Raji (cell line): ENCODE data around the gene DMAC2L.

Source experiments
- POLR2A ChIP-seq: IDR thresholded peaks from 2 replicates; pipeline ENCODE4 v1.6.1; 2011; ENCODE audit warnings: low read depth, low read length, control low read depth; ENCODE audit not compliant: insufficient read depth

Gene DMAC2L

GRCh38 chr14:50343434-50343833 lies 31.3 kb downstream of the DMAC2L start:
- TF ChIP-seq POLR2A: no peak

GRCh38 chr14:50344116-50344775 lies 32.1 kb downstream of the DMAC2L start:
- no peak for TF ChIP-seq POLR2A

- TF ChIP-seq POLR2A: no peak
Observed at GRCh38 chr14:50344876-50345563, 32.9 kb downstream of the DMAC2L start.

- no peak for TF ChIP-seq POLR2A
Observed at GRCh38 chr14:50345846-50346422, 33.8 kb downstream of the DMAC2L start.

- no peak for TF ChIP-seq POLR2A
Observed at GRCh38 chr14:50347521-50347920, 35.4 kb downstream of the DMAC2L start.

GRCh38 chr14:50348933-50349332 lies 36.8 kb downstream of the DMAC2L start:
- TF ChIP-seq POLR2A: no peak

- TF ChIP-seq POLR2A: no peak
Observed at GRCh38 chr14:50350975-50351374, 38.9 kb downstream of the DMAC2L start.

- no peak for TF ChIP-seq POLR2A
Observed at GRCh38 chr14:50352584-50352983, 40.5 kb downstream of the DMAC2L start.

GRCh38 chr14:50353126-50353525 lies 41.0 kb downstream of the DMAC2L start:
- TF ChIP-seq POLR2A: no peak

- no peak for TF ChIP-seq POLR2A
Observed at GRCh38 chr14:50354527-50354926, 42.4 kb downstream of the DMAC2L start.

GRCh38 chr14:50355692-50356091 lies 43.6 kb downstream of the DMAC2L start:
- no peak for TF ChIP-seq POLR2A

GRCh38 chr14:50357124-50357523 lies 45.0 kb downstream of the DMAC2L start:
- no peak for TF ChIP-seq POLR2A

- no peak for TF ChIP-seq POLR2A
Observed at GRCh38 chr14:50357753-50358395, 45.8 kb downstream of the DMAC2L start.

GRCh38 chr14:50359631-50360030 lies 47.5 kb downstream of the DMAC2L start:
- TF ChIP-seq POLR2A: no peak

GRCh38 chr14:50360093-50360492 lies 48.0 kb downstream of the DMAC2L start:
- TF ChIP-seq POLR2A: no peak

GRCh38 chr14:50360851-50361250 lies 48.7 kb downstream of the DMAC2L start:
- TF ChIP-seq POLR2A: no peak
